Panc1 (cell line): ENCODE measurements around the gene CALCOCO2. TPM values are rescaled to one million over a fixed set of nuclear protein-coding genes. Genes with fewer than 3 reads are reported as not detected.

Experiments used
- ATAC-seq: fragments of 200-7000 bp; cut with Tn5 transposase; 2 replicates; pipeline ENCODE4 v1.9.1; 2020; ENCODE audit warnings: mild to moderate bottlenecking, moderate library complexity
- BruUV-seq: library from RNA; stranded (reverse); fragments of 400-500 nt; replicated peaks from 2 replicates; lab custom pipeline; 2021; lab: Mats Ljungman, UMichigan
- CTCF ChIA-PET: fragments of 300-600 bp; sonication (Branson Sonifier 250); formaldehyde crosslinking; loops from one replicate; lab custom pipeline; 2022; ENCODE audit warnings: antibody characterized with exemption; lab: Charles Lee
- POLR2A ChIA-PET: fragments of 300-600 bp; sonication (Branson Sonifier 250); formaldehyde crosslinking; loops from one replicate; lab custom pipeline; 2022; ENCODE audit warnings: antibody characterized with exemption; lab: Charles Lee
- DNase-seq: peaks from one replicate; pipeline ENCODE4 v3.0.0-alpha.2; 2010; ENCODE audit warnings: low read depth, low spot score
- H3K27ac ChIP-seq: 2 replicates; pipeline ENCODE4 v1.5.1; 2011; ENCODE audit warnings: mild to moderate bottlenecking, low read length, inconsistent platforms
- H3K27me3 ChIP-seq: fragments of 200-500 bp; sonication (Bioruptor generic); 2 replicates; pipeline ENCODE4 v1.6.0; 2014; ENCODE audit warnings: low read length, inconsistent platforms; ENCODE audit not compliant: control insufficient read depth, insufficient read depth
- H3K36me3 ChIP-seq: fragments of 200-500 bp; sonication (Bioruptor generic); 2 replicates; pipeline ENCODE4 v1.5.1; 2014; ENCODE audit warnings: inconsistent platforms, mild to moderate bottlenecking, low read length, moderate library complexity; ENCODE audit not compliant: control insufficient read depth, insufficient read depth
- H3K4me1 ChIP-seq: 2 replicates; pipeline ENCODE4 v1.5.1; 2011; ENCODE audit warnings: inconsistent platforms, mild to moderate bottlenecking, low read length, moderate library complexity; ENCODE audit not compliant: control insufficient read depth, insufficient read depth
- H3K4me3 ChIP-seq, 2 experiments: 2 replicates each; pipeline ENCODE4 v1.5.1; 2011 to 2012; ENCODE audit warnings: low read depth in 2 of 2, low read length in 2 of 2, mild to moderate bottlenecking in 2 of 2, inconsistent platforms in 1 of 2, moderate library complexity in 1 of 2
- H3K9me3 ChIP-seq: fragments of 200-500 bp; sonication (Bioruptor generic); 2 replicates; pipeline ENCODE4 v1.5.1; 2014; ENCODE audit warnings: low read depth, mild to moderate bottlenecking, inconsistent platforms, low read length, moderate library complexity; ENCODE audit not compliant: control insufficient read depth, insufficient read depth
- CTCF ChIP-seq: fragments of 450-650 bp; IDR thresholded peaks from 2 replicates; pipeline ENCODE4 v1.5.1; 2017; ENCODE audit warnings: mild to moderate bottlenecking
- POLR2AphosphoS5 ChIP-seq: IDR thresholded peaks from 2 replicates; pipeline ENCODE4 v1.6.1; 2012; ENCODE audit warnings: mild to moderate bottlenecking, low read depth, low read length, moderate library complexity
- SIN3A ChIP-seq: IDR thresholded peaks from 2 replicates; pipeline ENCODE4 v1.6.1; 2012; ENCODE audit warnings: low read depth, mild to moderate bottlenecking, low read length, moderate library complexity, borderline replicate concordance; ENCODE audit not compliant: insufficient read depth
- TCF7L2 ChIP-seq: IDR thresholded peaks from 2 replicates; pipeline ENCODE4 v1.6.1; 2011; ENCODE audit warnings: mild to moderate bottlenecking, low read depth, low read length, inconsistent platforms
- in situ Hi-C: cut with HindIII; loops from 2 replicates; pipeline ENCODE4 v1.10.0; 2016; ENCODE audit warnings: low sequenced_read_pairs, low pct_unique_long_range_greater_than_20kb
- intact Hi-C: fragments of 100-400 bp; cut with micrococcal nuclease; formaldehyde crosslinking; loops from one replicate; pipeline ENCODE4 v1.10.0; 2022; ENCODE audit not compliant: unreplicated experiment
- total RNA-seq: library from RNA; stranded (reverse); gene quantifications from one replicate; pipeline ENCODE4 v1.2.1, GENCODE V29; 2021; ENCODE audit not compliant: unreplicated experiment
- TF ChIP-seq, protein P1 (sequence below), 2 experiments: IDR thresholded peaks; 2 replicates each; pipeline ENCODE4 v1.6.1; 2011 to 2012; ENCODE audit warnings: low read depth in 2 of 2, control low read depth in 1 of 2, low read length in 1 of 2, mild to moderate bottlenecking in 1 of 2, moderate library complexity in 1 of 2; ENCODE audit not compliant: insufficient read depth in 1 of 2

The CALCOCO2 gene
- total RNA-seq, 1 experiment from 2014 or later = 282 TPM

DNA sequence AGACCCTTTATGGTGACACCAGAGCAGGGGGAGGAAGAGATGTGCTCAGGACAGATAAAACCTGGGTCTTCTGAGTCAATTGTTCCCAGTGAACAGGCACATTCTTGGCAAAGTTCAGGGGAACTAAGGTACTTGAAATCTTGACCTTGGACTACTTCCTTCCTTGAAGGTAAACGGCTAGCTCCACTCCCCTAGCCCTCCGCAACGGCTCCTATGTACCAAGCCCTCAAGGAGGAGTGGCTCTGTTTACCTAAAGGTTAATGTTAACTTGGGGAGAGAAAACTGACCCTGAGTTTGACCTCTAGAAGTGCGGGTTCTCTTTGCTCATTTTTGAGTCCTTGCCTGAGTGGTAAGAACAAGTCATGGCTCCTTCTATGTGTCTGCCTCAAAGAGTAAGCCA is 21.7 kb upstream of the CALCOCO2 start:
- no peak overlapping the region for H3K4me3 ChIP-seq
- ChIA-PET CTCF (interaction anchor here (0.6 kb wide), 1 partner anchor 218 kb away, joined by 13 read pairs; no protein-coding TSS in a partner anchor), POLR2A (no interaction called here)
- H3K9me3 ChIP-seq = no peaks in the 10 kb centered on the region
- in situ Hi-C loops = no loop called here
- H3K27ac ChIP-seq = peak overlapping the region; percentile 5; the same call in 1 of the 2 replicates
- TF ChIP-seq, protein P1, sequence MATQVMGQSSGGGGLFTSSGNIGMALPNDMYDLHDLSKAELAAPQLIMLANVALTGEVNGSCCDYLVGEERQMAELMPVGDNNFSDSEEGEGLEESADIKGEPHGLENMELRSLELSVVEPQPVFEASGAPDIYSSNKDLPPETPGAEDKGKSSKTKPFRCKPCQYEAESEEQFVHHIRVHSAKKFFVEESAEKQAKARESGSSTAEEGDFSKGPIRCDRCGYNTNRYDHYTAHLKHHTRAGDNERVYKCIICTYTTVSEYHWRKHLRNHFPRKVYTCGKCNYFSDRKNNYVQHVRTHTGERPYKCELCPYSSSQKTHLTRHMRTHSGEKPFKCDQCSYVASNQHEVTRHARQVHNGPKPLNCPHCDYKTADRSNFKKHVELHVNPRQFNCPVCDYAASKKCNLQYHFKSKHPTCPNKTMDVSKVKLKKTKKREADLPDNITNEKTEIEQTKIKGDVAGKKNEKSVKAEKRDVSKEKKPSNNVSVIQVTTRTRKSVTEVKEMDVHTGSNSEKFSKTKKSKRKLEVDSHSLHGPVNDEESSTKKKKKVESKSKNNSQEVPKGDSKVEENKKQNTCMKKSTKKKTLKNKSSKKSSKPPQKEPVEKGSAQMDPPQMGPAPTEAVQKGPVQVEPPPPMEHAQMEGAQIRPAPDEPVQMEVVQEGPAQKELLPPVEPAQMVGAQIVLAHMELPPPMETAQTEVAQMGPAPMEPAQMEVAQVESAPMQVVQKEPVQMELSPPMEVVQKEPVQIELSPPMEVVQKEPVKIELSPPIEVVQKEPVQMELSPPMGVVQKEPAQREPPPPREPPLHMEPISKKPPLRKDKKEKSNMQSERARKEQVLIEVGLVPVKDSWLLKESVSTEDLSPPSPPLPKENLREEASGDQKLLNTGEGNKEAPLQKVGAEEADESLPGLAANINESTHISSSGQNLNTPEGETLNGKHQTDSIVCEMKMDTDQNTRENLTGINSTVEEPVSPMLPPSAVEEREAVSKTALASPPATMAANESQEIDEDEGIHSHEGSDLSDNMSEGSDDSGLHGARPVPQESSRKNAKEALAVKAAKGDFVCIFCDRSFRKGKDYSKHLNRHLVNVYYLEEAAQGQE (IDR thresholded peaks at IDR 0.05; ENCODE audit: insufficient read depth in 1 of 2, low read depth in 2 of 2, low read length in 1 of 2) = no peak
- TF ChIP-seq CTCF = no peak
- TF ChIP-seq SIN3A = no peak
- no peak for TF ChIP-seq TCF7L2
- TF ChIP-seq POLR2AphosphoS5 = no peak
- H3K4me1 ChIP-seq = peaks cover 3% of the 10 kb centered on the region; the same call in 1 of the 2 replicates
- no peak for ATAC-seq
- DNase-seq = no peak
- intact Hi-C loops = loop anchor here (10.0 kb wide), 1 partner anchor 226 kb away; no protein-coding TSS in a partner anchor
- no TSS peak for BruUV-seq
- no peaks in the 10 kb centered on the region; the same call in 1 of the 2 replicates for H3K27me3 ChIP-seq
- H3K36me3 ChIP-seq = no peaks in the 10 kb centered on the region

GRCh38 chr17:48812001-48812400 is 18.8 kb upstream of the CALCOCO2 start:
- DNase-seq = no peak
- Histone ChIP-seq H3K27ac (no peak overlapping the region), H3K27me3 (peaks cover 8% of the 10 kb centered on the region; the same call in 1 of the 2 replicates), H3K9me3 (no peaks in the 10 kb centered on the region), H3K4me1 (peaks cover 2% of the 10 kb centered on the region; the same call in 1 of the 2 replicates), H3K4me3 (no peak overlapping the region), H3K36me3 (no peaks in the 10 kb centered on the region)
- ChIA-PET CTCF (interaction anchor here (0.5 to 8.9 kb wide), 5 partner anchors 68 to 225 kb away, joined by 3 to 111 read pairs (median 5); no protein-coding TSS in a partner anchor), POLR2A (interaction anchor here (0.6 to 0.8 kb wide), 2 partner anchors 67 kb away, joined by 3 to 4 read pairs; no protein-coding TSS in a partner anchor)
- intact Hi-C loops (no loop called here), in situ Hi-C loops (loop anchor here (10.0 kb wide), 1 partner anchor 73 kb away; no protein-coding TSS in a partner anchor)
- TF ChIP-seq TCF7L2 (no peak), CTCF (no peak), POLR2AphosphoS5 (no peak)
- TF ChIP-seq, protein P1 (IDR thresholded peaks at IDR 0.05; ENCODE audit: insufficient read depth in 1 of 2, low read depth in 2 of 2, low read length in 1 of 2) = no peak
- no TSS peak for BruUV-seq
- no peak for ATAC-seq
